HG02840 (cell line): ENCODE data around the gene PKD2L1.
"Not testable (repeated sequence)": the region's sequence is repeated elsewhere in the genome, so short reads cannot be mapped to it uniquely, and the experiment has no call there.

ENCODE experiments used
- ATAC-seq: cut with Tn5 transposase; IDR thresholded peaks from one replicate; pipeline ENCODE4 v1.9.1; 2021; ENCODE audit warnings: mild to moderate bottlenecking, moderate library complexity, moderate number of reproducible peaks; ENCODE audit not compliant: unreplicated experiment, low FRiP score

The PKD2L1 gene

DNA sequence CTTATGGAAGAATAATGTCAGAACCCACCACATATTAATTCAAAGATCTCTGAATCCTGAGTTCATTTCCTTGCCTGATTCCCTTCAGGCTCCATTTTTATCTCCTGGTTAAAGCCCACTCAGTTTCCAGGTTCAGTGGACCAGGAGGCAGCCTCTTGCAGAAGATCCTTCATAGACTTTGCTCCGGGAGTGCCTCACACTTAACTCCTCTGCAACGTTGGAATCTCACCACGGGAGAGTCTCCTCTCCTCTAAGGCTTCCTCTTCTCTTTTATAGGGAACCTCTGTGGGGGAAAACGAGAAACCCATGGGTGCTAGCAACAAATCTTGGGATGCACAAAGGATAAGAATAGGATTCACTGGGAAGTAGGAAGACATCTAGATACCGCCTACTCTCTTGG, 41.8 kb downstream of the PKD2L1 start:
- ATAC-seq, result no peak

DNA sequence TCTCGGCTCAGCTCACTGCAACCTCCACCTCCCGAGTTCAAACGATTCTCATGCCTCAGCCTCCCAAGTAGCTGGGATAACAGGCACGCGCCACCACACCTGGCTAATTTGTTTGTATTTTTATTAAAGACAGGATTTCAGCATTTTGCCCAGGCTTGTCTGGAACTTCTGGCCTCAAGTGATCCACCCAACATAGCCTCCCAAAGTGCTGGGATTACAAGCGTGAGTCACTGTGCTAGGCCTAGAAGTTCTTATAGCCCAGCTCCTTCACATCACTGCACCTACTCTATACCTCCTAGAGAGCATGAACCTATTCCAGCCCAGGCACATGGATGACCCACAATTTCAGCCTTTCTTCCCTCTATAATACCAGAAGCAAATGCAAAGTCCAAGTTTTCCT, 42.3 kb downstream of the PKD2L1 start:
- ATAC-seq, result no peak

DNA sequence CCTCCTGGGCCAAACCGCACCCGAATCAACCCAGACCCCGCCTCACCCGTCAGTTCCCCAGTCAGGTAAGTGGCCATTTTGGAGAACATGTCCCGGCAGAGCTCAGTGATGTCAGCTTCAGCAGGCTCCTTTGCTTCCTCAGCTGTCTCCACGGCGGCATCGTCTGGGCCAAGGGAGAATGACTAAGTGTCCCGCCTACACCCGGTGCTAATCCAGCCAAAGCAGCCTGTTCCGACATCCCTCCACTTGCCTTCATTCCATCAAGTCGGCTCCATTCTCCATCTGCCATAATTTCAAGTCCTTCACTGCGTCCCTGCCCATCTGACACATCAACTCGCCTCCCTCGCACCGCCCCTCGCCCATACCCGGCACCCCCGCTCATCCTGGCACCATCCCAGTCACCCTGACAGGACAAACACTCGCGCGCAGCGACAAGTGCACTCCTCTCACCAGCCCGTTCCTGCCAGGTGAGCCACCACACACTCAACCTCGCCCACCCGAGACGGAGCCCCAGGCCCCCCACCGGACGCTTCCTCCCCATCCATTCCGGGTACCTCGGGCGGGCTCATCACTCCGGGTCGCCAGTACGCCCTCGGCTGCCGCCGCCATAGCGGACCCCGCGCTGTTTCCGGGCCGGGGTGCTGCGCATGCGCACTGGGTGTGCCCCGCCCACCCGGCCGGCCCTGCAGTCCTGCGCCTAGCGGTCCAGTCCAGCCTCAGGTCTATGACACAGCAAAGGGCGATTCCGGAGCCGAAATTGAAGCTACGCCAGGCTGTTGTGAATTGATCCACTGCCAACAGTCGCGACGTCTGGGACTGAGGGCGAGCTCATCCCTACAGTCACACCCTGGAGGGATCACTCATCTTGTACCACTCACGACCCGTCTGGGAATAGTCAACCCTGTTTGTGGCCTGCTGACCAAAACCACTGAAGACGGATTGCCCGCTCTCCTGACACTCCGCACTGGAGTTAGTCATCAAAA, 43.7 kb downstream of the PKD2L1 start, which contains the start of gene BLOC1S2:
BLOC1S2 (minus strand) TSS at position 630 of the 983 bp plus-strand sequence; CDS start at position 609, 21 bp downstream.
- ATAC-seq, result peak; percentile 94

DNA sequence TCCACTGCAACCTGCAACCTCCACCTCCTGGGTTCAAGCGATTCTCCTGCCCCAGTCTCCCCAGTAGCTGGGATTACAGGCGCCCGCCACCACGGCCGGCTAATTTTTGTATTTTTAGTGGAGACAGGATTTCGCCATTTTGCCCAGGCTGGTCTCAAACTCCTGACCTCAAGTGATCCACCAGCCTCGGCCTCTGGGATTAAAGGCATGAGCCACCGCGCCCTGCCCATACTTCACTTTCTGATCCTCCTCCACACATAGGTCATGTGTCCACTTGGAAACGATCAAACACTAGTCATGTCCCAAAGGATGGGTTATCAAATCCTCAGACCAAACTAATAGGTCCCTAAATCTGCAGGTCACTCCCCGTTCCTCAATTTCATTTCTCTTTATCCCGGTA, 44.7 kb downstream of the PKD2L1 start:
- not testable (repeated sequence) for ATAC-seq

DNA sequence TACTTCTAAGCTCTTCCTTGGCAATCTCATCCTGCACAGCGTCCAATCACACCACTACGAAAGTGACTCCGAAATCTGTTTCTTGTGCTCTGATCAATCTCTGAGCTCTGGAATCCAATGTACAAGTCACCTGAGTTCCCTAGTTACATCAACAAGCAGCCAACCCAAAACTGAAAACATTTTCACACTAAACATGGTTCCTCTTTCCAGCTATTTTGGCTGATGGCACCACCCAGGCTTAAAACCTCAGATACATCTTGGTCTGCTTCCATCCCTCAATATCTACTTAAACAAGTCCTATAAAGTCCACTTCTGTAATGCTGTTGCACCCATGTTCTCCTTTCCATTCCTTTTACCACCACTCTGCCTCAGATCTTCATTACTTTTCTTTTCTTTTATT, 47.1 kb downstream of the PKD2L1 start:
- no peak for ATAC-seq

DNA sequence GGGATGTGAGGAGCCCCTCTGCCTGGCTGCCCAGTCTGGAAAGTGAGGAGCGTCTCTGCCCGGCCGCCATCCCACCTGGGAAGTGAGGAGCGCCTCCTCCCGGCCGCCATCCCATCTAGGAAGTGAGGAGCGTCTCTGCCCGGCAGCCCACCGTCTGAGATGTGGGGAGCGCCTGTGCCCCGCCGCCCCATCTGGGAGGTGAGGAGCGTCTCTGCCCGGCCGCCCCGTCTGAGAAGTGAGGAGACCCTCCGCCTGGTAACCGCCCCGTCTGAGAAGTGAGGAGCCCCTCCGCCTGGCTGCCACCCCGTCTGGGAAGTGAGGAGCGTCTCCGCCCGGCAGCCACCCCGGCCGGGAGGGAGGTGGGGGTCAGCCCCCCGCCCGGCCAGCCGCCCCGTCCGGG, 53.1 kb downstream of the PKD2L1 start:
- ATAC-seq, result not testable (repeated sequence)

DNA sequence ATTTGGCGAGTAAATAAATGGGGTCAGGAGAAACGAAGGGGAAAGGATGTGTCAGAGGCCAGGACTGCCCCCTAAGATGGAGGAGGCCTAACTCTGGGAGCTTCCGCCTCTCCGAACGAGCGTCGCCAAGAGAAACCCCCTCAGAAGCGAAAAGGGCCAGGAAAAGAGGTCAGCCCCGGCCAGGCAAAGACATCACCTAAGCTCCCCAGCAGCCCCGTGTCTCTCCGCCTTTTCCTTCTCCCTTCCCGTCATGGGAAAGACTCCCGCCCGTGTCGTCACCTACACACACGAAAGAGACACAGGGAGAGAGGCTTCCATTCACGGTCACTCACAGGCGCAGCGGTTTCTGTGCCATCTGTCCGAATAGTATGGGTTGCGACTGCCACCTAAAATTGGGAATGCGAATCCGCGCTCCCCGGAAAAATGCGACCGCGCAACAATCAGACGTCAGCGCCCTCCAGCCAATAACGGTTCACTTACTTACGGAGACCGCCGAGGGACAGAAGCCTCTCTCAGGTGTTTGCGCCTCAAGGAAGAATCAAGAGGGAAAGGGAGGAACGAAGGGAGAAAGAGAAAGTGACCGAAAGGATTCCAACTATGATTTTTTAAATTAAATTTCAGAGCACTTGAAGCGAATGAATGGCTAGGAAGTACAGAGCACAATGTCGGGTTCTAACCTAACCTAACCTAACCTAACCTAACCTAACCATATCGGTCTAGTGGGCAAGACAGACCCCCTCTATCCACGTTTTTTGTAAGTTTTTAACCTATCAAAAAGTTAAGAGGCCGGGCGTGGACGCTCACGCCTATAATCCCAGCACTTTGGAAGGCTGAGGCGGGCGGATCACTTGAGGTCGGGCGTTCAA, 62.6 kb downstream of the PKD2L1 start, which contains the start of gene CWF19L1:
CWF19L1 (minus strand) TSS at position 400 of the 866 bp plus-strand sequence; CDS start at position 355, 45 bp downstream.
- peak; percentile 67 for ATAC-seq

- ATAC-seq, result no peak
Observed at GRCh38 chr10:100265821-100266485, 64.1 kb downstream of the PKD2L1 start.

- no peak for ATAC-seq
Observed at GRCh38 chr10:100254191-100254590, 75.8 kb downstream of the PKD2L1 start.

- ATAC-seq, result no peak
Observed at GRCh38 chr10:100253041-100253440, 77.0 kb downstream of the PKD2L1 start.

- no peak for ATAC-seq
Observed at GRCh38 chr10:100248820-100249219, 81.2 kb downstream of the PKD2L1 start.

- ATAC-seq, result no peak
Observed at GRCh38 chr10:100245484-100246220, 84.4 kb downstream of the PKD2L1 start.

- no peak for ATAC-seq
Observed at GRCh38 chr10:100239851-100240250, 90.2 kb downstream of the PKD2L1 start.

DNA sequence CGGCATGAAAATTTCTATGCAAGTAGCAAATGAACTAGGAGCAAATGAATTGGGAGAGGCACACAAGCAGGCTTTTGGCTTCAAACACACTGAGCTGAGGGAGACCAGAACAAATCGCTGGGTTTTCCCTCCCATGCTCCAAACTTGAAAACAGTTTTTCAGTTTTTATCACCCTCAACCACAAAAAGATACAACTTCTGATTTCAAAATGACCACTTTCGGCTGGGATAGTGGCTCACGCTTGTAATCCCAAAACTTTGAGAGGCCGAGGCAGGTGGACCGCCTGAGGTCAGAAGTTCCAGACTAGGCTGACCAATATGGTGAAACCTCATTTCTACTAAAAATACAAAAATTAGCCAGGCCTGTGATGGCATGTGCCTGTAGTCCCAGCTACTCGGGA, 91.6 kb downstream of the PKD2L1 start:
- no peak for ATAC-seq
